H1 (cell line): Measurements from ENCODE around the gene PYCARD. TPM values are rescaled to one million over a fixed set of nuclear protein-coding genes. Genes with fewer than 3 reads are reported as not detected.

Source experiments
- ASH2L ChIP-seq: fragments of 200-600, 300-600 bp; sonication (generic); IDR thresholded peaks from one replicate; pipeline ENCODE4 v1.7.1; 2017; ENCODE audit warnings: low read length
- BRCA1 ChIP-seq: IDR thresholded peaks from 2 replicates; pipeline ENCODE4 v1.6.1; 2012; ENCODE audit warnings: low read depth, low read length, improper control_type of control experiment
- CBX8 ChIP-seq: fragments of 300-800, 300-1000 bp; sonication (generic); IDR thresholded peaks from 2 replicates; pipeline ENCODE4 v1.7.1; 2016; ENCODE audit warnings: low read depth, low read length, borderline replicate concordance
- CEBPB ChIP-seq: IDR thresholded peaks from 2 replicates; pipeline ENCODE4 v1.6.1; 2012; ENCODE audit warnings: low read depth, low read length
- CTBP2 ChIP-seq: IDR thresholded peaks from 2 replicates; pipeline ENCODE4 v1.7.0; 2011; ENCODE audit warnings: borderline replicate concordance, mild to moderate bottlenecking, moderate library complexity, mixed read lengths, low read length; ENCODE audit not compliant: insufficient read depth, insufficient read length
- JUN ChIP-seq: IDR thresholded peaks from 2 replicates; pipeline ENCODE4 v1.6.1; 2011; ENCODE audit warnings: low read depth, mild to moderate bottlenecking, improper control_type of control experiment, low read length
- JUND ChIP-seq: IDR thresholded peaks from 2 replicates; pipeline ENCODE4 v1.6.1; 2011; ENCODE audit warnings: mild to moderate bottlenecking, improper control_type of control experiment, low read length
- KDM4A ChIP-seq: IDR thresholded peaks from one replicate; pipeline ENCODE4 v1.7.1; 2012; ENCODE audit warnings: low read depth, mild to moderate bottlenecking, moderate library complexity, low read length, inconsistent platforms; ENCODE audit not compliant: severe bottlenecking
- NANOG ChIP-seq: IDR thresholded peaks from 2 replicates; pipeline ENCODE4 v1.6.1; 2011; ENCODE audit warnings: low read length, low read depth, mild to moderate bottlenecking, inconsistent platforms; ENCODE audit not compliant: insufficient read depth, poor library complexity, severe bottlenecking
- RNF2 ChIP-seq: fragments of 200-900, 300-1000 bp; sonication (generic); IDR thresholded peaks from 2 replicates; pipeline ENCODE4 v1.7.1; 2016; ENCODE audit warnings: borderline replicate concordance, low read depth, mild to moderate bottlenecking, antibody characterized with exemption, low read length; ENCODE audit not compliant: poor library complexity, severe bottlenecking; ENCODE audit errors: missing control alignments
- SP2 ChIP-seq: IDR thresholded peaks from 2 replicates; pipeline ENCODE4 v1.6.1; 2012; ENCODE audit warnings: mild to moderate bottlenecking, low read length, inconsistent platforms
- SRF ChIP-seq: IDR thresholded peaks from 2 replicates; pipeline ENCODE4 v1.6.1; 2011; ENCODE audit warnings: mild to moderate bottlenecking, low read depth, low read length, moderate library complexity
- polyA plus RNA-seq, 7 experiments: library from polyadenylated mRNA; depleted of rRNA in 3 of 7; stranded (reverse) in 5 of 7; unstranded in 2 of 7; fragments of >200 nt in 5 of 7; fragments of 200-250 nt in 2 of 7; gene quantifications; 1 replicate in 5 of 7; 2 replicates in 1 of 7; 4 replicates in 1 of 7; pipeline versions ENCODE4 v1.2.1 to v1.2.3, GENCODE V29; 2011 to 2013; ENCODE audit warnings: missing spikeins in 2 of 7, mixed read lengths in 2 of 7
- total RNA-seq: library from RNA; stranded (reverse); fragmentation: NEBNext Ultra II Directional; extraction: Animal tissue kit (Norgen Biotek cat#: 25700); gene quantifications from 2 replicates; pipeline ENCODE4 v1.2.1, GENCODE V29; 2021
- TF ChIP-seq, protein P1 (sequence below): IDR thresholded peaks from 2 replicates; pipeline ENCODE4 v1.6.1; 2012; ENCODE audit warnings: low read length, inconsistent platforms
- TF ChIP-seq, protein P2 (sequence below): IDR thresholded peaks from 2 replicates; pipeline ENCODE4 v1.6.1; 2012; ENCODE audit warnings: inconsistent platforms
- TF ChIP-seq, protein P3 (sequence below), 3 experiments: IDR thresholded peaks; 1 replicate in 2 of 3; 2 replicates in 1 of 3; pipeline versions ENCODE4 v1.5.1 to v1.6.1; 2011; ENCODE audit warnings: low read length in 3 of 3, mild to moderate bottlenecking in 3 of 3, inconsistent platforms in 2 of 3, low read depth in 1 of 3, moderate library complexity in 1 of 3; ENCODE audit not compliant: insufficient read depth in 1 of 3; ENCODE audit errors: control extremely low read depth in 1 of 3

The PYCARD gene
- total and polyA plus RNA-seq, 2 of the 8 experiments (the other 6 are each of a cell fraction or from before 2014, with no cell fraction given), result 29.9 to 77.9 TPM

DNA sequence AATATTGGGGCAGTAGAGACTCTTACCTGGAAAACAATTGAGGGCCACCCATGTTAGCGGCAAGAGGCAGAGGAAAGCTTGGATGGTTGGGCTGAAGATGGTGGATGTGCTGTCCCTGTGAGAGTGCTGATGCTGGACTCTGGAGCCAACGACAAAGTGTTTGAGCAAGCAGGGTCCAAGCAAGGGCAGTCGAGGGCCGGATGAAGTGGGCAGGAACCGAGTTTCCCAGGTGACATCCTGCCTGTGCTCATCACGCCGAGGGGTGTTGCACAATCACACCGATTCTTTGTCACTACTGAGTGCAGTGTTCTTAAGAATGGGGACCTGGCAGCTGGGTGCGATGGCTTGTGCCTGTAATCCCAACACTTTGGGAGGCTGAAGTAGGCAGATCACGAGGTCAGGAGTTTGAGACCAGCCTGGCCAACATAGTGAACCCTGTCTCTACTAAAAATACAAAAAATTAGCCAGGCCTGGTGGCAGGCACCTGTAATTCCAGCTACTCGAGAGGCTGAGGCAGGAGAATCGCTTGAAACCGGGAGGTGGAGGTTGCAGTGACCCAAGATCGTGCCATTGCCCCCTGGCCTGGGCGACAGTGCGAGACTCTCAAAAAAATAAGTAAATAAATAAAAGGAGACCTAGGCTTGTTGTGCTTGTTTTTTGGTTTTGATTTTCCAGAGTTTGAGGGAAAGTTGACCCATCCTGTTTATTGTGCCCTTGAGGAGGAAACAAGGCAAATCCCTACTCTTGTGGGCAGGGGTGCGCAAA lies 6.1 kb downstream of the PYCARD start (continued):
- TF ChIP-seq KDM4A (no peak), SP2 (no peak), CTBP2 (no peak), RNF2 (no peak), CEBPB (peak; percentile 71), JUND (no peak), CBX8 (no peak), SRF (no peak), BRCA1 (no peak), ASH2L (no peak), NANOG (no peak), JUN (no peak)
- TF ChIP-seq, protein P1, sequence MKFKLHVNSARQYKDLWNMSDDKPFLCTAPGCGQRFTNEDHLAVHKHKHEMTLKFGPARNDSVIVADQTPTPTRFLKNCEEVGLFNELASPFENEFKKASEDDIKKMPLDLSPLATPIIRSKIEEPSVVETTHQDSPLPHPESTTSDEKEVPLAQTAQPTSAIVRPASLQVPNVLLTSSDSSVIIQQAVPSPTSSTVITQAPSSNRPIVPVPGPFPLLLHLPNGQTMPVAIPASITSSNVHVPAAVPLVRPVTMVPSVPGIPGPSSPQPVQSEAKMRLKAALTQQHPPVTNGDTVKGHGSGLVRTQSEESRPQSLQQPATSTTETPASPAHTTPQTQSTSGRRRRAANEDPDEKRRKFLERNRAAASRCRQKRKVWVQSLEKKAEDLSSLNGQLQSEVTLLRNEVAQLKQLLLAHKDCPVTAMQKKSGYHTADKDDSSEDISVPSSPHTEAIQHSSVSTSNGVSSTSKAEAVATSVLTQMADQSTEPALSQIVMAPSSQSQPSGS, result no peak
- TF ChIP-seq, protein P2, sequence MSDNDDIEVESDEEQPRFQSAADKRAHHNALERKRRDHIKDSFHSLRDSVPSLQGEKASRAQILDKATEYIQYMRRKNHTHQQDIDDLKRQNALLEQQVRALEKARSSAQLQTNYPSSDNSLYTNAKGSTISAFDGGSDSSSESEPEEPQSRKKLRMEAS, result no peak
- TF ChIP-seq, protein P3, sequence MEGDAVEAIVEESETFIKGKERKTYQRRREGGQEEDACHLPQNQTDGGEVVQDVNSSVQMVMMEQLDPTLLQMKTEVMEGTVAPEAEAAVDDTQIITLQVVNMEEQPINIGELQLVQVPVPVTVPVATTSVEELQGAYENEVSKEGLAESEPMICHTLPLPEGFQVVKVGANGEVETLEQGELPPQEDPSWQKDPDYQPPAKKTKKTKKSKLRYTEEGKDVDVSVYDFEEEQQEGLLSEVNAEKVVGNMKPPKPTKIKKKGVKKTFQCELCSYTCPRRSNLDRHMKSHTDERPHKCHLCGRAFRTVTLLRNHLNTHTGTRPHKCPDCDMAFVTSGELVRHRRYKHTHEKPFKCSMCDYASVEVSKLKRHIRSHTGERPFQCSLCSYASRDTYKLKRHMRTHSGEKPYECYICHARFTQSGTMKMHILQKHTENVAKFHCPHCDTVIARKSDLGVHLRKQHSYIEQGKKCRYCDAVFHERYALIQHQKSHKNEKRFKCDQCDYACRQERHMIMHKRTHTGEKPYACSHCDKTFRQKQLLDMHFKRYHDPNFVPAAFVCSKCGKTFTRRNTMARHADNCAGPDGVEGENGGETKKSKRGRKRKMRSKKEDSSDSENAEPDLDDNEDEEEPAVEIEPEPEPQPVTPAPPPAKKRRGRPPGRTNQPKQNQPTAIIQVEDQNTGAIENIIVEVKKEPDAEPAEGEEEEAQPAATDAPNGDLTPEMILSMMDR (IDR thresholded peaks at IDR 0.05; ENCODE audit: control extremely low read depth in 1 of 3, insufficient read depth in 1 of 3, low read depth in 1 of 3, low read length in 3 of 3), result no peak
